Coronary artery (tissue), 2 donors: ENCODE data around the gene MTSS2.
"Not testable (repeated sequence)": the region's sequence is repeated elsewhere in the genome, so short reads cannot be mapped to it uniquely, and the experiment has no call there.

Source experiments
- DNase-seq: peaks from one replicate; pipeline ENCODE4 v3.0.0-alpha.2; 2017; ENCODE audit warnings: low spot score
- H3K27ac ChIP-seq, 2 donors: fragments of 200-600 bp; sonication (generic); one replicate each; pipeline ENCODE4 v1.5.1; 2016 to 2019
- H3K4me3 ChIP-seq: fragments of 200-600 bp; sonication (generic); 2 replicates; pipeline ENCODE4 v1.5.1; 2016; ENCODE audit warnings: mild to moderate bottlenecking, moderate library complexity
- CTCF ChIP-seq: fragments of 200-600 bp; sonication (generic); IDR thresholded peaks from one replicate; pipeline ENCODE4 v1.5.1; 2019; ENCODE audit warnings: antibody characterized with exemption

MTSS2 gene

GRCh38 chr16:70677499-70678120, 8.2 kb downstream of the MTSS2 start:
- peak overlapping the region in 1 of 2 donors; percentile 17 for H3K27ac ChIP-seq
- DNase-seq = no peak

GRCh38 chr16:70676675-70677498, 9.0 kb downstream of the MTSS2 start:
- TF ChIP-seq CTCF = no peak
- Histone ChIP-seq H3K27ac (peak overlapping the region in 1 of 2 donors; percentile 17), H3K4me3 (no peak overlapping the region)
- no peak for DNase-seq

More at GRCh38 chr16:70677499-70678120, 8.2 kb downstream of the MTSS2 start:
- TF ChIP-seq CTCF = no peak
- no peak overlapping the region for H3K4me3 ChIP-seq

- Histone ChIP-seq H3K27ac (peak overlapping the region in 1 of 2 donors; percentile 17), H3K4me3 (no peak overlapping the region)
- no peak for TF ChIP-seq CTCF
- no peak for DNase-seq
Measured at GRCh38 chr16:70675851-70676513, 9.9 kb downstream of the MTSS2 start.

- no peak for DNase-seq
- H3K27ac ChIP-seq = no peak overlapping the region
- TF ChIP-seq CTCF = no peak
- H3K4me3 ChIP-seq = no peak overlapping the region
Measured at GRCh38 chr16:70674221-70675014, 11.4 kb downstream of the MTSS2 start.

GRCh38 chr16:70670938-70671337, 14.9 kb downstream of the MTSS2 start:
- not testable (repeated sequence) for DNase-seq, H3K4me3 ChIP-seq, H3K27ac ChIP-seq

GRCh38 chr16:70670175-70670574, 15.7 kb downstream of the MTSS2 start:
- no peak overlapping the region for H3K27ac ChIP-seq
- TF ChIP-seq CTCF = no peak
- no peak overlapping the region for H3K4me3 ChIP-seq
- DNase-seq = no peak
